Central memory CD8-positive, alpha-beta T cell (primary cell): ENCODE results near the gene SV2A.
A peak's percentile ranks its signal among the peaks of the same experiment; 100 is the strongest.
"Not testable (repeated sequence)": the region's sequence is repeated elsewhere in the genome, so short reads cannot be mapped to it uniquely, and the experiment has no call there.

Experiments
- ATAC-seq: fragments of 150-1000 bp; cut with Tn5 transposase; replicated peaks from 2 replicates; pipeline ENCODE4 v1.10.0; 2022; ENCODE audit warnings: mild to moderate bottlenecking, moderate FRiP score, moderate number of reproducible peaks; ENCODE audit not compliant: poor library complexity, severe bottlenecking; ENCODE audit errors: extremely low read depth
- DNase-seq, 2 donors: peaks; one replicate each; pipeline ENCODE4 v3.0.0; 2021; ENCODE audit warnings: low spot score in 2 of 2
- H3K27ac Mint-ChIP-seq: one replicate; pipeline ENCODE4 v1.8.0; 2022; ENCODE audit warnings: low read depth, mild to moderate bottlenecking, moderate library complexity, mixed read lengths
- H3K27me3 Mint-ChIP-seq: one replicate; pipeline ENCODE4 v1.8.0; 2022; ENCODE audit warnings: mixed read lengths
- H3K36me3 Mint-ChIP-seq: one replicate; pipeline ENCODE4 v1.8.0; 2022; ENCODE audit warnings: mild to moderate bottlenecking, moderate library complexity, mixed read lengths; ENCODE audit not compliant: insufficient read depth
- H3K4me1 Mint-ChIP-seq: one replicate; pipeline ENCODE4 v1.8.0; 2022; ENCODE audit warnings: mixed read lengths
- H3K4me3 Mint-ChIP-seq: one replicate; pipeline ENCODE4 v1.8.0; 2022; ENCODE audit warnings: mild to moderate bottlenecking, moderate library complexity, mixed read lengths
- H3K9me3 Mint-ChIP-seq: one replicate; pipeline ENCODE4 v1.8.0; 2022; ENCODE audit warnings: mixed read lengths

The SV2A gene

GRCh38 chr1:149896575-149896974 lies 21.1 kb downstream of the SV2A start:
- no peaks in the 10 kb centered on the region for H3K27me3 Mint-ChIP-seq
- ATAC-seq (no peak), DNase-seq (no peak)
- H3K4me3 Mint-ChIP-seq, result no peak overlapping the region
- peaks cover 18% of the 10 kb centered on the region for H3K4me1 Mint-ChIP-seq
- no peaks in the 10 kb centered on the region for H3K9me3 Mint-ChIP-seq
- peaks cover 1% of the 10 kb centered on the region for H3K36me3 Mint-ChIP-seq
- no peak overlapping the region for H3K27ac Mint-ChIP-seq

GRCh38 chr1:149888999-149889289 lies 28.7 kb downstream of the SV2A start:
- Mint-ChIP-seq H3K27ac (no peak overlapping the region), H3K27me3 (no peaks in the 10 kb centered on the region), H3K9me3 (no peaks in the 10 kb centered on the region), H3K36me3 (no peaks in the 10 kb centered on the region), H3K4me1 (no peaks in the 10 kb centered on the region), H3K4me3 (no peak overlapping the region)
- DNase-seq (no peak), ATAC-seq (no peak)

GRCh38 chr1:149888247-149888998 lies 29.2 kb downstream of the SV2A start:
- H3K27me3 Mint-ChIP-seq, result no peaks in the 10 kb centered on the region

GRCh38 chr1:149887456-149888246 lies 30.0 kb downstream of the SV2A start:
- DNase-seq, result peak; percentile 64 to 84
- Mint-ChIP-seq H3K4me1 (no peaks in the 10 kb centered on the region), H3K27ac (no peak overlapping the region), H3K9me3 (no peaks in the 10 kb centered on the region), H3K36me3 (no peaks in the 10 kb centered on the region), H3K4me3 (no peak overlapping the region), H3K27me3 (no peaks in the 10 kb centered on the region)
- ATAC-seq, result peak; percentile 64

More at GRCh38 chr1:149888247-149888998, 29.2 kb downstream of the SV2A start:
- DNase-seq, result peak in 1 of 2 donors; percentile 41
- Mint-ChIP-seq H3K4me1 (no peaks in the 10 kb centered on the region), H3K4me3 (no peak overlapping the region), H3K36me3 (no peaks in the 10 kb centered on the region), H3K27ac (no peak overlapping the region), H3K9me3 (no peaks in the 10 kb centered on the region)
- peak; percentile 10 for ATAC-seq

GRCh38 chr1:149887196-149887455 lies 30.5 kb downstream of the SV2A start:
- not testable (repeated sequence) for DNase-seq, H3K4me1 Mint-ChIP-seq, H3K36me3 Mint-ChIP-seq, H3K9me3 Mint-ChIP-seq, H3K27ac Mint-ChIP-seq, ATAC-seq, H3K27me3 Mint-ChIP-seq, H3K4me3 Mint-ChIP-seq

GRCh38 chr1:149886396-149887195 lies 31.0 kb downstream of the SV2A start:
- Mint-ChIP-seq H3K36me3 (no peaks in the 10 kb centered on the region), H3K9me3 (no peaks in the 10 kb centered on the region), H3K4me1 (no peaks in the 10 kb centered on the region), H3K27ac (no peak overlapping the region), H3K27me3 (no peaks in the 10 kb centered on the region), H3K4me3 (no peak overlapping the region)
- DNase-seq, result peak; percentile 84 to 93
- peak; percentile 67 for ATAC-seq

- H3K4me1 Mint-ChIP-seq, H3K4me3 Mint-ChIP-seq, H3K36me3 Mint-ChIP-seq, H3K27ac Mint-ChIP-seq, H3K9me3 Mint-ChIP-seq, DNase-seq, H3K27me3 Mint-ChIP-seq, ATAC-seq: not testable (repeated sequence)
Measured at GRCh38 chr1:149886121-149886395, 31.6 kb downstream of the SV2A start.

- Mint-ChIP-seq H3K9me3 (no peaks in the 10 kb centered on the region), H3K27me3 (no peaks in the 10 kb centered on the region), H3K4me1 (no peaks in the 10 kb centered on the region), H3K27ac (no peak overlapping the region), H3K4me3 (no peak overlapping the region), H3K36me3 (no peaks in the 10 kb centered on the region)
- DNase-seq (peak; percentile 41 to 59), ATAC-seq (peak; percentile 2)
Measured at GRCh38 chr1:149885339-149886120, 32.1 kb downstream of the SV2A start.

GRCh38 chr1:149884433-149885338 lies 33.0 kb downstream of the SV2A start:
- no peaks in the 10 kb centered on the region for H3K9me3 Mint-ChIP-seq
- DNase-seq (no peak), ATAC-seq (no peak)
- H3K27ac Mint-ChIP-seq, result no peak overlapping the region
- peaks cover 2% of the 10 kb centered on the region for H3K4me1 Mint-ChIP-seq
- no peaks in the 10 kb centered on the region for H3K27me3 Mint-ChIP-seq
- no peaks in the 10 kb centered on the region for H3K36me3 Mint-ChIP-seq
- no peak overlapping the region for H3K4me3 Mint-ChIP-seq

- Mint-ChIP-seq H3K4me3 (no peak overlapping the region), H3K27me3 (no peaks in the 10 kb centered on the region), H3K9me3 (no peaks in the 10 kb centered on the region), H3K4me1 (peaks cover 7% of the 10 kb centered on the region), H3K27ac (no peak overlapping the region), H3K36me3 (peaks cover 2% of the 10 kb centered on the region)
- no peak for DNase-seq
- ATAC-seq, result no peak
Measured at GRCh38 chr1:149883598-149884247, 33.9 kb downstream of the SV2A start.

GRCh38 chr1:149881876-149882275 lies 35.8 kb downstream of the SV2A start:
- no peak overlapping the region for H3K4me3 Mint-ChIP-seq
- no peak for ATAC-seq
- peaks cover 2% of the 10 kb centered on the region for H3K36me3 Mint-ChIP-seq
- no peak overlapping the region for H3K27ac Mint-ChIP-seq
- no peak for DNase-seq
- no peaks in the 10 kb centered on the region for H3K27me3 Mint-ChIP-seq
- peaks cover 7% of the 10 kb centered on the region for H3K4me1 Mint-ChIP-seq
- no peaks in the 10 kb centered on the region for H3K9me3 Mint-ChIP-seq
